Activated CD8-positive, alpha-beta memory T cell treated with anti-CD3 and anti-CD28 coated beads, Interleukin-2, amount 50 U/mL, for 48 hours (primary cell): ENCODE data around the gene NFATC2.
"Not testable (repeated sequence)": the region's sequence is repeated elsewhere in the genome, so short reads cannot be mapped to it uniquely, and the experiment has no call there.

Experiments
- DNase-seq: peaks from one replicate; pipeline ENCODE4 v3.0.0-alpha.2; 2020

Gene NFATC2

DNA sequence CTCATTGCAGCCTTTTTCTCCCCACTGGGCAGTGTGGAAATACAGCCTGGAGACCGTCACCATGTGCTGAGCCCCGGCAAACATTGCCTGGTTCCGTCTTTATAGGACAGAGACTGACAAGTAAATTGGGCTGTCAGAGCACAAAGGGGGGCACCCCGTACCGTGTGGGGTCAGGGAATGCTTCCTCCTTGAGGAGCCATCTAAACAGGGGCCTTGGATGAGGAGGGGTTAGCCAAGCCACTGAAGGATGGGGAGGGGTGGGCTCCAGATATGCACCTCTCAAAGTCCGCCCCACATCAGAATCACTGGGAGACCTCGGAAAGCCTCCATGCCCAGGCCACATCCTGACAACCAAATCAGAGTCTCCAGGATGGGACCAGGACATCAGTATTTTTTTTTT is 73.9 kb downstream of the NFATC2 start:
- DNase-seq = no peak

DNA sequence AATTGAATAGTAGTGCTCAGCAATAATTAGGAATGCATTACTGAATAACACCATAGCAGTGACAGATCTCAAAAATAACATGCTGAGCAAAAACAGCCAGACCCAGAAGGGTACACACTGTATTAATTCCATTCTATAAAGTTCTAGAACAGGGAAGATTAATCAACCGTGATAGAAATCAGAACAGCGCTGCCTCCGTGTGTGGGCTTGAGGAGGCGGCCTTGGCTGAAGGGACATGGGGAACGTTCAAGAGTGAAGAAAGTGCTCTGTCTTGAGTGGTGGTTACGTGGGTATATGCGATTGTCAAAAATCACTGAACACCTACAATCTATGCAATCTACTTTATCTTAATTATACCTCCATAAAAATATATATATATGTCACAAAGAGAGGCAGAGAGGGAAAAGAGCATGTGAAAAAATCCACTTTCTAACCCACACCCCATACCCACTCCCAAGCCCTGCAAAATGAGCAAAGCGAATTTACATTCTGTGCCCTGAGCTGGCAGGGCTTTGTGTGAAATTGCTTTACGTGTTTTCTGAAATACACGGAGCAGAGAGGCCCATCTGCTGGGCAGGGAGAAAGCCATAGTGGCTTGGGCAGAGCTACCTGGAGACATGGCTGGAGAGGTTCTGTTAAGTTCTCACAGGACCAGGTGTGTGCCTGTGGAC is 74.4 kb downstream of the NFATC2 start:
- no peak for DNase-seq

DNA sequence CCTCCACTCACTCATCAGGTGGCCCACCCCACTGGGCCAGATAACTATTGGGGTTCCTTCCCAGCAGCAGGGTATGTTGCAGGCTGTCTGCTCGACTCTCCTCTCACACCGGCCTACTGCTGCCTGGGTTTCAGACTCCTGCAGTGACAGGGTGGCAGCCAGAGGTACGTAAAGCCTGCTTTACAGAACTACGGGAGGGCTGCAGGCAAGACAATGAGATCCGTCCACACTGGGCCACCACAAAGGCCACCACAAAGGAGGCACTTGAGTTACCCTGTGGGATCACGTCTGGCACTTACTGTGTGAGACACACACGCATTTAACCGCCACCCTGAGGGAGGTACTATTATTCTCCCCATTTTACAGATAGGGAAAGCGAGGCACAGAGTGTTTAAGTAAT is 78.5 kb downstream of the NFATC2 start:
- no peak for DNase-seq

DNA sequence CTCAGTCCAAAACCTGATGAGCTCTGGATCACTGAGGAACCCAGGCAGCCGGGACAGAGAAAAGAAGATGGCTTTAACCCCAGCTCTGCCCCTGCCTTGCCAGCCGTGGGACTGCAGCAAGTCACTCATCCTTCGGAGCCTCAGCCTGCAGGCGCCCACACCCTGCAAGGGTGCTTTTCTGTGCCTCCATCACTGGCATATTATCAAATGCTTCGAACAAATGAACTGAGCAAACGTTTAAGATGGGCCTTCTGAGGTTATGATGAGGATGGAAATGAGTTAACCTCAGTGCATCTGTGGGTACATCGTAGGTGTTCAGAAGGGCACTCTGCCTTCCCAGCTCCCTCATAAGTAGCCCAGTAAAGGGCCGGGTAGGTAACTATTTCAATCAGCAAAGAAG is 79.0 kb downstream of the NFATC2 start:
- DNase-seq = no peak

DNA sequence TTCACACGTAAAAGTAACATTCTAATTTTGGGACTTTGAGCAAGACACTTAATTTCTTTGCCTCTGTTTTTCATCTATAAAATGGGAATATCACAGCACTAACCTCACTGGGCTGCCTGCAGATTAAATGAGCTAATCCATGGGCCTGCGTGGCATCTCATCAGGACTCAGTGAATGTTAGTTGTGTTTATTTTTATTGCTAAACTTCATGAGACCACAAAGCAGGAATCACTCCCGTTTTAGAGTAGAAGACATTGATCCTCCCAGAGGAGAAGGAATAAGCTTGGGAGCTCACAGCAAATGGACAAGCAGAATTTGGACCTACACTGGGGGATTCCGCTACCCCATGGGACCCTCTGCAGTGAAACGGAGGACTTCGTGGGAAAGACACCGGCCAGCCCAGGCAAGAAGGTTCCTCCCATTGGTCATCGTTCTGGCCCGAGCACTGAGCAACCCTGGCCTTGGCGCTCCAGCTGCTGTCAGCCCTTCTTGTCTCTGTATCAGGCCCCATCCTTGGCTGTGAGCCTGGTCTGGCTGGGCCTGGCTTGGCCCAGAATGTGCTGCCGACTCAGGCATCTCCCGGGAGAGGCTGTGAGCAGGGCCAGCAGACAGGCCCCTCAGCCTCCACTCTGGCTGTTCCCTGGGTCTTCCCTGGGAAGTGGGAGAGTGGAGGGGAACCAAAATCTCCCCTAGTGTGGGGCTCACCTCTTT is 79.8 kb downstream of the NFATC2 start:
- no peak for DNase-seq

DNA sequence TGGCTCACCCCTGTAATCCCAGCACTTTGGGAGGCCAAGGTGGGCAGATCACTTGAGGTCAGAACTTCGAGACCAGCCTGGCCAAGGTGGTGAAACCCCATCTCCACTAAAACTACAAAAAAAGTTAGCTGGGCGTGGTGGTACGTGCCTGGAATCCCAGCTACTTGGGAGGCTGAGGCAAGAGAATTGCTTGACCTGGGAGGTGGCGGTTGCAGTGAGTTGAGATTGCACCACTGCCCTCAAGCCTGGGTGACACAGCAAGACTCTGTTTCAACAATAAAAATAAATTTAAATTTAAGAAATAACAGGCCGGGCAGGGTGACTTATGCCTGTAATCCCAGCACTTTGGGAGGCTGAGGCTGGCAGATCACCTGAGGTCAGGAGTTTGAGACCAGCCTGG is 80.7 kb downstream of the NFATC2 start:
- not testable (repeated sequence) for DNase-seq

DNA sequence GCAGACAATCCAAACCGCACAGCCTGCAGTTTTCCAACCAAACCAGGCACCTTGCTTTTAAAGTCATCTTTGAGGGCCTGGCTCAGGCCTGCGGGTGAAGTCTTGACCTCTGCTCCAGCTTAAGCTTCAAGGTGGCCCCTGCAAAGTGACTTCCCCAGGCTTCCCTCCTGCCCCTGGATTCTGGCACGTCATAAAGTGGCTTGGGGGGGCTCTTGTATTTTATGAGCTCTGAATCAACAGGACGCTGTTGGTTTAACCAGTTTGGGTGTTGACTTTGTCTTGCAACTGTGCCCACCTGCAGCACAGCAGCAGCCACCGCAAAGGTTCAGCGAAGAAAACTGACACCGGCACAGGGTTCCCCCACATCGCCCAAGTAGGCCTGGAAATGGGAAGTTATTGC is 81.2 kb downstream of the NFATC2 start:
- DNase-seq = no peak

DNA sequence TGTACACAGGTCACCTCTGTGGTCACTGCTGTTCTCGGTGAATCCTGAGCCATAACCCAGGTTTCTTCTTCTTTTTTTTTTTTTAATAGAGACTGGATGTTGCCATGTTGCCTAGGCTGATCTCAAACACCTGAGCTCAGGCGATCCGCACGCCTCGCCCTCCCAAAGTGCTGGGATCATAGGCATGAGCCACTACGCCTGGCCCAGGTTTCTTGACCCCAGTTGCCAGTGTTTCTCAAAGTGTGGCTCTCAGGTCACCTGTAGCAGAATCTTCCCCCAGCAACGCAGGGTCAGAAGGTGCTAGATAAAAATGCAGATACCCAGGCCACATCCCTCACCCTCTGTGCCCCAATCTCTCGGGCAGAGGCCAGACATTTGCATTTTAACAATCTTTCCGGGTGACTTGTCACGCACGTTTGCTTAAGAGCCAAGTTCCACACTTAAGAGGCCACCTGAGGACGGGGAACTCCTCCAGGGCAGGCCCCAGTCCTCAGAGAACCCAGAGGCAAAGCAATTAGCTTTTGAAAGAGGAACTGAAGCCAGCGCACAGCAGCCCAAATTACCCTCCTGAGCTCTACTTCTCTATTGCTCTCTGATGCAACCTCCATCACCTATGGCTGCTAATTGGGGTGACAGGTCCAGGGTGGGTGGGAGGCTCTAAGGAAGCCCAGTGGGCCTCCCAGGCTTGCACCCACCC is 81.8 kb downstream of the NFATC2 start:
- no peak for DNase-seq

DNA sequence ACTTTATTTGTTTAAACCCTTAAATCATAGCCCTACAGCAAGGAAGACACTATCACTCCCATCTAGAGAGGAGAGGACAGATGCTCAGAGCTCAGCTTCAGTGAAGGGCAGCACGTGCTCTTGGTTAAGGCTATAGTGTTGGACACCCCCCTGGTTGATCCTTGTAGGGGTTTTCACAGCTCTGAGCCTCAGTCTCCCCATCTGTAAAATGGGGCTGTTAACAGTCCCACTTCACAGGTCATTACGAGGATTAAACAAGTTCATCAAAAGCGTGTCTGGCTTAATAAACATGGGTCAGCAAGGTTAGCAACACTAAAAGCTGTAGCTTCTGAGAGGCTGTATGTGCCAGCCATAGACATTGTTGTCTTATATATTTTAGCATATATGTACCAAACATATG is 82.4 kb downstream of the NFATC2 start:
- DNase-seq = no peak

DNA sequence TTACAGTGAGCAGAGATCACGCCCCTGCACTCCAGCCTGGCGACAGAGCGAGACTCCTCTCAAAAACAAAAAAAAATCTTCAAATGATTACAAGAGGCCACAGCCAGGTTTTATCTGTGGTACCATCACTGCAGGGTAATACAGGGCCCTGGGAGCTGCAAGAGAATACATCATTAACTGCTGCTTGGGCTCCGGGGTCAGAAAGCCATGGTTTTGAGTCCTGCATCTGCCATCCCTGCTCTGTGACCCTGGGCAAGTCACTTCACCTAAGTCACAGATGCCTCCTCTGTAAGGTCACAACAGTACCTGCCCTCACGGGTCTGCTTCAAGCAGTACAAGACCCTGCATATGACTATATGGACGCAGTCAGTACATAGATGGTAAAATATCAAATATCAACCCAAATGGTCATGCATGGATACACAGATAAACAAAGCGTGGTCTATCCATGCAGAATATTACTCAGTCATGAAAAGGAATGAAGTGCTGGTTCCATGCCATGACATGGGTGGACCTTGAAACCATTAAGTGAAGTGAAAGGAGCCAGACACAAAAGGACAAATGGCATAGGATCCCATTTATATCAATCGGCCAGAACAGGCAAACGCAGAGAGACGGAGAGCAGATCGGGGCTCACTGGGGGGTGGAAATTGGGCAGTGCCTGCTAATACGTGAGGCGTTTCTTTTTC is 83.6 kb downstream of the NFATC2 start:
- no peak for DNase-seq

DNA sequence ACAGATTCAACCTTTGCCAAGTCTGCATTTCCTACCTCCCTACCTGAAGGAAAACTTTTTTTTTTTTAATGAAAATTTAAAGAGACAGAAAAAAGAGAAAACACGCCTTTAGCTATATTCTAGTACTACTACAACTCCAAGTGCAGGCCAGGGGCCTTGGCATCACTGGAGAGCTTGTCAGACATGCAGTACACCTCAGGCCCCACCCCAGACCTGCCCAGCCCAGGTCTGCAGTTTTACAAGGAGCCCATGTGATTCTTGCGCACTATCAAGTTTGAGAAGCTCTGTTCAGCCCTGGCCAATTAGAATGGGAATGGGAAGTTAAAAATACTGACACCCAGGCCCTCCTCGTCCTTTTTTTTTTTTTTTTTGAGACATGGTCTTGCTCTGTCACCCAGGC is 85.0 kb downstream of the NFATC2 start:
- no peak for DNase-seq

DNA sequence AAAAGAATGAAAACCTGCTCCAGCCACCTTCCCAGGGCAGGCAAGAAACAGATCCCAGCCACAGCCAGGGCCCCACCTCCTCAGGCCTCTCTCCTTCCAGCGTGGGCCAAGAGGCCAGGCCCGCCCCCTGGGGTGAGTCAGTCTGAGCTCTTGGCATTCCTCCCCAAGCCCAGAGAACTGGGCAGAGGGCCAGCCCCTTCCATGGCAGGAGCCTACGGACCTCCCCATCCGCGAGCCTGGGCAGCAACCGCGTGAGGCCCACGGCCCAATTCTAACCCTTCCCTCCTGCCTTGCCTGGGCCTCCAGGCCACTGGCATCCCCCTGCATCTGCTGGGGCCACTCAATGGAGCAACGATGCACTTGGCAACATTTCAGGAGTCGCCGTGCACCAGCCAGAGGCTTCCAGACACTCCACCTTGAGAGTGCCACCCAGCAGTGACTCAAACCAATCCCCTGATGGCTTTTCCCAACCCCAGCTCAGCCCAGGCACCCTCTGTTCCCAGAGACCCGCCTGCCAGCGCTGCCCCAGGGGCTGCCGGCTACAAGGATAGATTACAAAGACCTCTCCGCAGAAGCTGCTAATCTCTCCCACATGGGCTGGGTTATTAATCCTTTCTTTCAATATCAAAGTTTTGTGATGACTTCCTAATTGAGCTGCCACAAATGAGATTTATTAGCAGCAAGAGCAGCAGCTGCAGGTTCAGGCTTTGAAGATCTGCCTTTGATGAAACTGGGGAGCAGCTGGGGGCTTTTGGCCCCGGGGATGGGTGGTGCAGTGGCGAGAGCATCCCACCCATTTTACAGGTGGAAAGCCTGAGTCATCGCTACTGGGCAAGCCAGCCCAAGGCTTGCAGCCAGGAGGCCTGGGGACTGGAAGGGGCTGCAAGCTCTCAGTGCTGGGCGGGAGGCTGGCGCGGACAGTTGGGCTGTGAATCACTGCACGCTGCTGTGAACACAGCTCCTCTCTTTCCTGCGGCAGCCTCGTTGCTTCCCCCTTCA is 85.7 kb downstream of the NFATC2 start:
- no peak for DNase-seq

DNA sequence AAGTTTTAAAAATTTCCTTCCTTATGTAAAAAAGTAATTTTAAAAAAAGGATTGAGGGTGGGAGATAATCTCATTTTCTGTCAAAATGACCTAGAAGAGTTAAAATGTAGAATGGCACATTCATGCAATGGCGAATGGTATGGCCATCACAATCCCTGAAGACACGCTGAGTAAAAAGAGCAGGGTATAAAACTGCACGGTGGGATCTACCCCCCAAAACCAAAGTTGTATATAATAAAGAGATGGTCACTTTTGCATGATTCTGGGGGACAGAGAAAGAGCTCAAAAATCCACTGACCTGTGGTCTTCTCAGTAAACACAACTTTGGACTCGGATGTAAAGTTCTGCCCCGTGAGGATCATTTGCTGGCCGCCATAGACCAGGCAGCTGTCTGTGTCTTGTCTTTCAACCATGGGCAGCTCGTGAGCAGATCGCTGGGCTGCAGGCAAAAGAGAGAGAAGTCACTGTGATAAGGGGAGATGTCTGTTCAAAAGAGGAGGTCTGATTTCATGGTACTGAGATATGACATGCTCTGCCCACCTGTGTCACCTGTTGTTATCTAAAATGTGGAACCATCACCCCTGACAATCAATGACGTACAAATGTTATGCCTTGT is 88.2 kb downstream of the NFATC2 start:
- no peak for DNase-seq

DNA sequence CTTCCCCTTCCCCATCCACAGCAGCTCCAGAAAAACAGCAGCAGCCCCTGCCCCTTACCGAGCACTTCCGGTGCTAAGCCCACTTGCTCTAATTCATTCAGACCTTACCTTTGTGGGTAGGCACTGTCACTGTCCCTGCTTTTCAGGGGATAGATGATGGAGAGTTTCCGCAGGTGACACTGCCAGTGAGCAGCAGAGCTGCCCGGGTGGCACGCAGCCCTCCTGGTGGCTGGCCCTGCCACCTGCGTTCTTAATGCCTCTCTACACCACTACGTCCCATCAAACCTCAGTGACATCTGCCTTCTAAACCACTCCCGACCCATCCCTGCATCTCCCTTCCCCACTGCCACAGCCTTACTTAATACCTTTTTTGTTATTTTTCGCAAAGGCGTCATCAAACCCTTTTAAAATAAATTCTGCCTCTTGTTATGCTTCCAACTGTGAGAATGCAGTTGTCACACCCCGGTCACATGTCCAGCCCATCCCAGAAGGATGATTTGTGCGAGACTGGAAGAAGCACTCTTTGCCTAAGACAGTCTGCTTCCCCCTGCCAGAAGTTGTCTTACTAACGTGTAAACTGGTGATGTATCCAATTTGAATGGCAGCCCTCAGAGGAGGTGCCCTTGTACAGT is 89.7 kb downstream of the NFATC2 start:
- DNase-seq = no peak

DNA sequence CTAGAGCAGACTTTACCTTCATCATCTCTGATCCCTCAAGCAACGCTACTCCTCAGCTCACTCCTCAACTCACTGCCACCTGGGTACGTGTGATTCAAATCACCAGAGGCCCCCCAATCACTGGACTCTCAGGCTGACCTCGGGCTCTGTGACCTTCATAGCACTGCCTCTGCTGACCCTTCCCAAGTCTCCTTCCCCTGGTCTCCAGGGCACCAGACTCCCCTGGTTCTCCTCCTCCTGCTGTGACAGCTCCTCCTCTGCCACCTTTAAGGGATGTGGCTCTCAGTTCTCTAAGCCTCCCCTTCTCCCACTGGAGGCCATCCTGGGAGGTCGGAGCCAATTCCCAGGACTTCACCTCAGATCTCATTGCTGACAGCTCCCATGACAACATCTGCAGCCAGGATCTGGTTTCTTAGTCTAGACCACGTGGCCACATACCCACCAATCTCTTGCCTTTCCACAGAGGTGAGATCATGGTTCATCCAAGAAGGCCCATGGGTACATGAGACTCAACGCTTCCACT is 90.4 kb downstream of the NFATC2 start:
- no peak for DNase-seq

DNA sequence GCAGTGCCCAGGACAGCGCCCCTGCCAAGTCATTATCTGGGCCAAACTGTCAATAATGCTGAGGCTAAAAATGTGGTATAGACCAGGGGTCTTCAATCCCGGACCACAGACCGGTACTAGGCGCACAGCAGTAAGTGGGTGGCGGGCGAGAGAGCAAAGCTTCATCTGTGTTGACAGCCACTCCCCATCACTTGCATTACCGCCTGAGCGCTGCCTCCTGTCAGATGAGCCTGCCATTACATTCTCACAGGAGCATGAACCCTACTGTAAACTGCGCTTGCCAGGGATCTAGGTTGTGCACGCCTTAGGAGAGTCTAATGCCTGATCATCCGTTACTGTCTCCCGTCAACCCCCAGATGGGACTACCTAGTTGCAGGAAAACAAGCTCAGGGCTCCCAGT is 91.0 kb downstream of the NFATC2 start:
- no peak for DNase-seq

DNA sequence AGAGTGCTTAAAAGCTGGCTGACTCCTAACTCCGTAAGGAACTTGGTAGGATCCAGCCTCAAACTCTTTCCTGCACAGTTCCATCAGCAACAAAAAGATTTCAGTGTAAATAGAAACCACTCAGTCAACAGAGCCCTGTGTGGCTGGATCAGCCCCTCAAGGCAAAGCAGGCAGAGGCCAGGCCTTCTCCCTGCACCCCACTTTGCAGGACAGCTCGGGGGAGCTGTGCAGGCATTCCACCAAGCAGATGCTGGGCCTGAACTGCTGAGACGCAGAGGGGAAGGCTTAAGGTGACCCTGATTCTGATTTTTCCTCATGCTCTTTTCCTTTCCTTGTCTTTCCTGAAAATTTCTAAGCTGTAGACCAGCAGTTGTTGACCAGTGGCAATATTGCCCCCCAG is 91.5 kb downstream of the NFATC2 start:
- DNase-seq = no peak

DNA sequence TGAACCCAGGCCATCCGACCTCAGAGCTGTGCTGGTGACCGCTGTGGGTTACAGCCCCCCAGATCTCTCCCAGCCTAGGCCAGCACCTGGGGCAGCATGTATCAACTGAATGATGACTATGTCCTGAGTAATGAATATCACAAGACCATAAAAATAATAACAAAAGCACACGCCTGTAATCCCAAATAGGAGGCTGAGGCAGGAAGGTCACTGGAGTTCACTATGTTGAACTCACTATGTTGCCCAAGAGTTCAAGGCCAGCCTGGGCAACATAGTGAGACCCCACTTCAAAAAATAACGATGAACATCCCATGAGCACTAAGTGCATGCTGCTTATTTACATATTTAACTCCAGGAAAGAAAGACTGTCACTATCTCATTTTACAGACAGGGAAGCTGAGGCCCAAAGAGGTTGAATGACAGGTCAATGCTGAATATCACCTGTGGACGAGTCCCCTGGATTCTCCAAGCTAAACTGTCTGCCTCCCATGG is 92.3 kb downstream of the NFATC2 start:
- DNase-seq = no peak

DNA sequence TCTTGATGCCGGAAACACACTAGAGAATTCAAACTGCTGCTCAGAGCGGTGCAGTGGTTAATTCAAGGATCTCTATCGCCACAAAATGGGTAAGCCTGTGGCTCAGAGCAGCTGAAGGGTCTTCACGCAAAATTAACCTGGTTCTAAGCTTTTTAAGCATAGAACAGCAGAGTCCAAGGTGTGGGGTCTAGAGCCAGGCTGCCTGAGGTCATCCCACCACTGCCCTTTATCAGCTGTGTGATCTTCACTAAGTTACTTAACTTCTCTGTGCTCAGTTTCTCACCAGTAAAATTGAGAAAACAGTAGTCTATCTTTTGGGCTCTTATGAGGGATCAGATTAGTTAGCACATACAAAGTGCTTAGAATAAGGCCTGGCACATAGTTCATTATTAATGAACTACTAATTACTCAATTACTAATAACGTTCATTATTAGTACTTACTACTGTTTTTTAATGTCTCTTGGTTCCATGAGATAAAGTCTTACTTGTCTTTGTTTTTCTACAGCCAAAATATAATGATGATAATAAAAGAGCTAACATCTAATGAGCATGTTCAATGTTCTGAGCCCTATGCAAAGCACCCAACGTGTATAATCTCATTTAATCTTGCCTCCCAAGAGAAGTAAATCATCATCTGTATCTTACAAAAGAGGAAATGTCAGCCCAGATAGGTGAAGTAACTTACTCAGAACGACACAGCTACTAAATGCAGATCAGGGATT is 92.9 kb downstream of the NFATC2 start:
- no peak for DNase-seq

DNA sequence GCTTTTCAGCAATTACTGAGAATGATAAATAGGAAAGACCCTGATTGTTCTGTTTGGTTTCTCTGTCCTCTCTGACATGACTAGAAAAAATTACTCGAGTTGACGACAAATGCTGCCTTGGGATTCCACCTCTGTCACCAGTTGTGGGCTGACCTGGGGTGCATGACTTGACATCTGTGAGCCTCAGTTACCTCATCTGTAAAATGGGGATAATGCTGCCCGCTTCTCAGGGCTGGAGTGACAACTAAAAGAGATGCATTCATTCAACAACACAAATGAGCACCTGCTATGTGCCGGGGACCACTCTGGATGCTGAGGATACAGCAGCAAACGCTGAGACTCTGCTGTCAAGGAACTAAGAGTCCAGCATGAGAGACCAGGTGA is 94.8 kb downstream of the NFATC2 start:
- DNase-seq = no peak
